BLaER1 (cell line): ENCODE measurements around the gene TMED9.

ENCODE experiments used
- H3K27ac ChIP-seq: shearing (Covaris generic); formaldehyde crosslinking; 2 replicates; pipeline ENCODE4 v1.8.1; 2022
- H3K27me3 ChIP-seq: shearing (Covaris generic); formaldehyde crosslinking; 2 replicates; pipeline ENCODE4 v1.8.1; 2022
- H3K36me3 ChIP-seq: shearing (Covaris generic); formaldehyde crosslinking; 2 replicates; pipeline ENCODE4 v1.8.1; 2022
- H3K4me1 ChIP-seq: shearing (Covaris generic); formaldehyde crosslinking; 2 replicates; pipeline ENCODE4 v1.8.1; 2022
- H3K4me2 ChIP-seq: shearing (Covaris generic); formaldehyde crosslinking; 2 replicates; pipeline ENCODE4 v1.8.1; 2022
- H3K4me3 ChIP-seq: shearing (Covaris generic); formaldehyde crosslinking; 2 replicates; pipeline ENCODE4 v1.8.1; 2022
- H3K9ac ChIP-seq: shearing (Covaris generic); formaldehyde crosslinking; 2 replicates; pipeline ENCODE4 v1.8.1; 2022
- H3K9me3 ChIP-seq: shearing (Covaris generic); formaldehyde crosslinking; 2 replicates; pipeline ENCODE4 v1.8.1; 2022
- H4K20me1 ChIP-seq: shearing (Covaris generic); formaldehyde crosslinking; 2 replicates; pipeline ENCODE4 v1.8.1; 2022
- Cebpa-rat ChIP-seq: shearing (Covaris generic); IDR thresholded peaks from 2 replicates; pipeline ENCODE4 v1.8.1; 2022

TMED9 gene

DNA sequence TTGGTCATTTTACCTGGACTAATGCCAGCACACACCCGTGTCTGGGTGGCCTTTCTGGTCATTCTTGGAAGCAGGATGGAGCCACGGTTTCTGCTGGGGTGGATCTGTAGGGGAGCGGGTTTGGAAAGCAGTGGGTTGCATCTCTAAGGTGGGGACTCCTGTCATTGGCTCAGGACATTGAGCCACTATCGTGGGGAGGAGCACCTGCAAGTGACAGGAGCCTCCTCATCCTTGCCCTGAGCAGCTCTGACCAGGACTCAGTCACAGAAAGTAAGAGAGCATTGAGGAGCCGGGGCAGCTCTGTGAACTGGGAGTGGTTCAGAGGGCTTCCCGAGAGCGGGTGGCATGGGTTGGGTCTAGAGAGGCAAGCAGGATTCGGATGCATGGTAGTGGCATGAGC is 11.6 kb downstream of the TMED9 start:
- Histone ChIP-seq H4K20me1 (no peaks in the 10 kb centered on the region), H3K27me3 (no peaks in the 10 kb centered on the region), H3K4me2 (no peak overlapping the region), H3K9ac (no peak overlapping the region), H3K4me3 (no peak overlapping the region), H3K27ac (no peak overlapping the region), H3K4me1 (peaks cover 42% of the 10 kb centered on the region), H3K36me3 (peaks cover 40% of the 10 kb centered on the region; the same call in 1 of the 2 replicates), H3K9me3 (no peaks in the 10 kb centered on the region)
- no peak for TF ChIP-seq Cebpa-rat

DNA sequence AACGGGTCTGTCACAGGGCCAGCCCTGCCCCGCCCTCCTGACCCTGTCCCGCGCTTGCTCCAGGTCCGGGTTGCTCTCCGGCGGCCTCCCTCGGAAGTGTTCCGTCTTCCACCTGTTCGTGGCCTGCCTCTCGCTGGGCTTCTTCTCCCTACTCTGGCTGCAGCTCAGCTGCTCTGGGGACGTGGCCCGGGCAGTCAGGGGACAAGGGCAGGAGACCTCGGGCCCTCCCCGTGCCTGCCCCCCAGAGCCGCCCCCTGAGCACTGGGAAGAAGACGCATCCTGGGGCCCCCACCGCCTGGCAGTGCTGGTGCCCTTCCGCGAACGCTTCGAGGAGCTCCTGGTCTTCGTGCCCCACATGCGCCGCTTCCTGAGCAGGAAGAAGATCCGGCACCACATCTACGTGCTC is 12.1 kb downstream of the TMED9 start:
- Histone ChIP-seq H3K27me3 (no peaks in the 10 kb centered on the region), H3K27ac (no peak overlapping the region), H4K20me1 (no peaks in the 10 kb centered on the region), H3K9ac (no peak overlapping the region), H3K4me1 (peaks cover 44% of the 10 kb centered on the region), H3K9me3 (no peaks in the 10 kb centered on the region), H3K36me3 (peaks cover 40% of the 10 kb centered on the region; the same call in 1 of the 2 replicates), H3K4me2 (no peak overlapping the region), H3K4me3 (no peak overlapping the region)
- TF ChIP-seq Cebpa-rat = no peak

DNA sequence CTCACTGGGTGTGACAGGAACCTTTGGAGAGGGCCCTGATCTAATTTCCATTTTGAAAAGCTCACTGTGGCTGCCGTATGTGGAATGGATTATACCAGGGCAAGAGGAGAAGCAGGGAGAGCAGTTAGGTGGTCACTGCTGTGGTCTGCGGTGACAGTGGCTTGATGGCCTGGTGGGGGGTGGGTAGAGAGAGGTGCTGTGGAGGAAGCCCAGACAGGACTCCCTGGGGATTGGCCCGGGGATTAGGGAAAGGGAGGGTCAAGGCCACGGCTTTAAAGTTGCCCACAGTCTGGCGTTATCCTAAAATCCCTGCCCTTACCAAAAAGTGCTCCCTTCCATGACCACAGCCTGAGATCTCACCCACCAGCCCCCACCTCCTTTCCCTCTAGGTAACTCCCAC is 12.7 kb downstream of the TMED9 start:
- Histone ChIP-seq H3K9me3 (no peaks in the 10 kb centered on the region), H3K4me1 (peaks cover 48% of the 10 kb centered on the region), H3K27ac (no peak overlapping the region), H4K20me1 (no peaks in the 10 kb centered on the region), H3K27me3 (no peaks in the 10 kb centered on the region), H3K36me3 (peaks cover 40% of the 10 kb centered on the region; the same call in 1 of the 2 replicates), H3K9ac (0 out of 2 replicates have a peak overlapping the region, but pooled peaks have one; percentile 10), H3K4me2 (no peak overlapping the region), H3K4me3 (no peak overlapping the region)
- TF ChIP-seq Cebpa-rat = no peak

DNA sequence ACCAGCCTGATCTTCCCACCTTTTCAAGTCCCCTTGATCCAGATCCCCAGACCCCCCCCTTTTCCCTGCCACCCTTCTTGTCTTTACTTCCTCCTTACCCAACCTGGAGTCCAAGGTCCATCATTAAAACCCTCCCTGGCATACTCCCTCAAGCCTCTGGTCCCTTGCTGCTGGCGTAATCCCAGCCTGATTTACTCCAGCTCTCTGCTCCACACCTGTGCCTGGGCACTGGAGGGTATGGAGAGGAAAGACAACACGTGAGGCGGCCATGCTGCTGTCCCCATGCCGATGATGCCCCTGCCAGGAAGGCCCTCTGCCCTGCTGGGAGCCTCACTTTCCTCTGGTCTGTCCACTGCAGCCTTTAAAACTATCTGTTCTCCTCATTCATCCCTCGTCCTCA is 13.1 kb downstream of the TMED9 start:
- H3K27ac ChIP-seq = no peak overlapping the region
- no peak overlapping the region for H3K4me2 ChIP-seq
- peaks cover 40% of the 10 kb centered on the region; the same call in 1 of the 2 replicates for H3K36me3 ChIP-seq
- no peaks in the 10 kb centered on the region for H3K9me3 ChIP-seq
- H3K4me1 ChIP-seq = peaks cover 52% of the 10 kb centered on the region
- no peak overlapping the region for H3K4me3 ChIP-seq
- H4K20me1 ChIP-seq = no peaks in the 10 kb centered on the region
- no peaks in the 10 kb centered on the region for H3K27me3 ChIP-seq
- no peak overlapping the region for H3K9ac ChIP-seq
- TF ChIP-seq Cebpa-rat = no peak

DNA sequence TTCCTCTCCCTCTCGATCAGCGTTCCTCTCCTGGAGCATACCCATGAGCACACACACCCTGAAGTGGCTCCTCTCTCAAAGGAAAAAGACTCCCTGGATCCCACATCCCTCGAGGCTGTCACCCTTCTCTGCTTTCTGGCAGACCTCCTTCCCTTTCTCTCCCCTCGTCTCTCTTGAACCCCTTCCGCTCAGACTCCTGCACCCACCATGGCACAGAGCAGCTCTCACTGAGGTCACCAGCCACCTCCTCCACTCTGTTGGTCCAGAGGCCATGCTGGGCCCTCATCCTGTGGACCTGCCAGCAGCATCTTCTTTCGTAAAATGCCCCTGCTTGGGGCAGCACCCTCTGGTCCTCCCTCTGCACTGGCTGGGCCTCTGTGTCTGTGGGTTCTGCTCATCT is 13.7 kb downstream of the TMED9 start:
- Histone ChIP-seq H3K27me3 (no peaks in the 10 kb centered on the region), H3K4me3 (no peak overlapping the region), H3K4me2 (no peak overlapping the region), H3K9me3 (no peaks in the 10 kb centered on the region), H3K4me1 (peaks cover 56% of the 10 kb centered on the region), H3K9ac (0 out of 2 replicates have a peak overlapping the region, but pooled peaks have one; percentile 38), H3K27ac (no peak overlapping the region), H4K20me1 (no peaks in the 10 kb centered on the region), H3K36me3 (peaks cover 42% of the 10 kb centered on the region)
- no peak for TF ChIP-seq Cebpa-rat

DNA sequence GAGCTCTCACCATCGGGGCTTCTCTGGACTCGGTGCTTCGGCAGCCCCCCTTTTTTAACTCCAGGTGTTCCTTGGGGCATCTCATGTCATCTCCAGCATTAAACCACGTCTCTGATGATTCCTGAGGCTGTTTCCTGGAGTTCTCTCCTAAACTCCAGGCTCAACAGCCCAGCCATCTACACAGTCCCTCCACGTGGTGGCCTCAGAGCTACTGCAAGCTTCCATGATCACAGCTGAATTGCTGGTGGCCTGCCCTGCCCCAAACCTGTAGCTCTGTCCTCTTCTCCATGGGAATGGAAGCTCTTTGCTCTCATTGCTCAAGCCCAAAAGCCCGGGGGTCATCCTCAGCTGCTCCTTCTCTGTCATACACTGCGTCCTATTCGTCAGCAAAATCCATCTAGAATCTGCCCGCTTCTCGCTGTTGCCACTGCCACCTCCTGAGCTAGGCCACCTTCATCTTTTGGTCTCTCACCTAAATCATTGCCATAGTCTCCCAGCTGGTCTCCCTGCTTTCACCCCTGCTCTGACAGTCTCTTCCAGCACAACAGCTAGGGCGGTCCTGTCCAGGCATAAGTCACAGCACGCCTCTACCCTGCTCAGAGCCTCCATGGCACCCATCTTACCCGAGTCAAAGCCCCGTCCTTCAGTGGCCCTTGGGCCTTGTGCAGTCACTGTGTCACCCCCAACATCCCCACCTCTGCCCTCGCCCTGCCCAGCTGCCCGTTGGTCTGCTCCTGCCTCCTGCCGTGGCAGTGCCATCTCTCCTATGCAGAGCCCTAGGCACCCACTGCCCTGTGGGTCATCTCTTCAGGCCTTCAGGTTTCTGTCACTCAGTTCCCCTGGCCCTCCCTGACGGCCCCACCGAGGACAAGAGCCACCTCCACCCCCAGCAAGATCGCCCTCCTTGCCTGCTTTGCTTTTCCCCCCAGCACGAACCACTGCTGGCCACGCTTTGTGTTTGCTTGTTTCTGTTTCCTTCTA is 14.4 kb downstream of the TMED9 start:
- Histone ChIP-seq H3K4me1 (peaks cover 56% of the 10 kb centered on the region), H3K4me2 (peak overlapping the region; percentile 72; the same call in 1 of the 2 replicates), H3K27ac (peak overlapping the region; percentile 93), H3K9me3 (no peaks in the 10 kb centered on the region), H3K27me3 (no peaks in the 10 kb centered on the region), H3K36me3 (peaks cover 49% of the 10 kb centered on the region), H3K9ac (no peak overlapping the region), H3K4me3 (no peak overlapping the region), H4K20me1 (no peaks in the 10 kb centered on the region)
- TF ChIP-seq Cebpa-rat = no peak

DNA sequence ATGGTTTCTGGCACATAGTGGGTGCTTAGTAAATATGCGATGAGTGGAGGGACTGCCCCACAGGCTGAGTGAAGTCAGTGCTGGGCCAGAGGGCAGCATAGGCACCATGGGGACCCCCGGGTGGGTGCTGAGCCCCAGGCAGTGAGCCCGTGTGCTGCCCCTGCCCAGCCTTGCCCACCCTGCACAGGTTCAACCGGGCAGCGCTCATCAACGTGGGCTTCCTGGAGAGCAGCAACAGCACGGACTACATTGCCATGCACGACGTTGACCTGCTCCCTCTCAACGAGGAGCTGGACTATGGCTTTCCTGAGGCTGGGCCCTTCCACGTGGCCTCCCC is 15.1 kb downstream of the TMED9 start:
- peak overlapping the region; percentile 61; the same call in 1 of the 2 replicates for H3K9ac ChIP-seq
- H3K27ac ChIP-seq = peak overlapping the region; percentile 93
- no peaks in the 10 kb centered on the region for H3K27me3 ChIP-seq
- no peak for TF ChIP-seq Cebpa-rat
- no peak overlapping the region for H3K4me3 ChIP-seq
- peaks cover 57% of the 10 kb centered on the region for H3K4me1 ChIP-seq
- H3K9me3 ChIP-seq = no peaks in the 10 kb centered on the region
- peak overlapping the region; percentile 72 for H3K4me2 ChIP-seq
- H4K20me1 ChIP-seq = no peaks in the 10 kb centered on the region
- peaks cover 53% of the 10 kb centered on the region for H3K36me3 ChIP-seq

DNA sequence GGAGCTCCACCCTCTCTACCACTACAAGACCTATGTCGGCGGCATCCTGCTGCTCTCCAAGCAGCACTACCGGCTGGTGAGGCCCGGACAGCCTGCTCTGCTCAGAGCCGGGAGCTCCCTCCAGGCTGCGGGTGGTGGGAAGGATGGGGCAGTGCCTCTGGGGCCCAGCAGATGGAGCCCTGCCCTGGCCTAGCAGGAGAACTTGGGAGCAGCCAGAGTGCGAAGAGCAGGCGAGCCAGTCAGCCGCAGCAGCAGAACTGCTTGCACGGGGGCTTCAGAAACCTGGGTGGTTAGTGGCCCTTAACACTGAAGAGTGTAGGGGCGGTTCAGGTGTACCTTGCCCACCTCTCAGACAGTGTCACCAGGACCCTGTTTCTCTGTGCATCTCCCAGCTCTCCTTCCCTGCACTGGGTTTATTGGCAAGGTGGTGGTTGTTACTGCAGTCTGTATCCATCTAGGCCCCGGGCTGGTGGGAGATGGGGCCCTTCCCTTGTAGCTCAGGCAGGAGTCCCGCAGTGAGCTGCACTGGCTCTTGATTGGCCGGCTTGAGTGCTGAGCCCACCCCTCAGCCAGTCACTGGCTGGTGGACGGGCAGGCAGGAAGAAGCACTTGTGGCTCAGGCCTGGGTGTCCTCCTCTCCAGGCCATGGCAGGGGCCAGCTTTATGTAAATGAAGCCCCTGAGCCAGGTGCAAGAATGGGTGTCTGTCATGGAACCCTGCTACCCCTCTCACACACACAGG is 15.6 kb downstream of the TMED9 start:
- peak overlapping the region; percentile 93 for H3K27ac ChIP-seq
- H3K4me1 ChIP-seq = peaks cover 62% of the 10 kb centered on the region
- peak overlapping the region; percentile 73; the same call in 1 of the 2 replicates for H3K9ac ChIP-seq
- H3K27me3 ChIP-seq = no peaks in the 10 kb centered on the region
- no peak overlapping the region for H3K4me3 ChIP-seq
- H3K9me3 ChIP-seq = no peaks in the 10 kb centered on the region
- TF ChIP-seq Cebpa-rat = no peak
- no peaks in the 10 kb centered on the region for H4K20me1 ChIP-seq
- peaks cover 59% of the 10 kb centered on the region for H3K36me3 ChIP-seq
- H3K4me2 ChIP-seq = peak overlapping the region; percentile 72

DNA sequence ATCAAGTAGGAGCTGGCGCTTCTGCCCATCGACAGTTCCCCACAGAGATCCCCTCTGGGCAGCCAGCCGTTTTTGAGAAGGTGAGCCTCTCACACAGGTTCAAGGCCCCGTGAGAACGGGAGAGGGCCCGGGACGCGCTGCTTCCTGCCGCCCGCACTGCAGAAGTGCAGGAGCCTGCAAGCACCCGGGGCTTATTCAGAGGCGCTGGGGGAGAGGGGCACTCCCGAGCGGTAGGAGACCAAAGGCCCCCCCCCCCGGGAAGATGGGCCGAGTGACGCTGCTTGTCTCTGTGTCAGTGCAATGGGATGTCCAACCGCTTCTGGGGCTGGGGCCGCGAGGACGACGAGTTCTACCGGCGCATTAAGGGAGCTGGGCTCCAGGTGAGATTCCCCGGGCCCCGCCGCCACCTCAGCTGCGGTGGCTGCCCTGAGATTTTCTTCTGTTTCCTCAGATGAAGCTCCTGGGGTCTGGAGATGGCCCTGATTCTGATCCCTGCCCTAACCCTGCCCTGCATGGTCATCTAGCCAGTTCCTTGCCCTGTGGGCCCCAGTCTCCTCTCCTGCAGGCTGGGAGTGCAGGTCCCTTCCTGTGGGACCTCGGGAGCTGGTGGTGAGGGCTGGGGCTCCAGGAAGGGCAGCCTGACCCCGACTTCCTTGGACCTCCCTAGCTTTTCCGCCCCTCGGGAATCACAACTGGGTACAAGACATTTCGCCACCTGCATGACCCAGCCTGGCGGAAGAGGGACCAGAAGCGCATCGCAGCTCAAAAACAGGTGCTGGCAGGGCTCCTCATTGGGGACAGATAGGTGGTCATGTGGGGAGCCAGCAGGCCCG is 16.5 kb downstream of the TMED9 start:
- no peaks in the 10 kb centered on the region for H3K9me3 ChIP-seq
- no peak for TF ChIP-seq Cebpa-rat
- H3K36me3 ChIP-seq = peaks cover 67% of the 10 kb centered on the region
- peak overlapping the region; percentile 93 for H3K27ac ChIP-seq
- no peak overlapping the region; the same call in 1 of the 2 replicates for H3K4me3 ChIP-seq
- peak overlapping the region; percentile 72 for H3K4me2 ChIP-seq
- no peaks in the 10 kb centered on the region for H3K27me3 ChIP-seq
- H3K9ac ChIP-seq = peak overlapping the region; percentile 73
- H3K4me1 ChIP-seq = peaks cover 65% of the 10 kb centered on the region
- H4K20me1 ChIP-seq = no peaks in the 10 kb centered on the region
